Left ventricle myocardium inferior (tissue), 1 donor: ENCODE results near the gene CBFB. TPM values are rescaled to one million over a fixed set of nuclear protein-coding genes. Genes with fewer than 3 reads are reported as not detected.

Experiments
- DNase-seq: peaks from one replicate; pipeline ENCODE4 v3.0.0-alpha.2; 2020
- H3K27ac ChIP-seq: fragments of 200-600 bp; replicated peaks from 2 replicates; pipeline ENCODE4 v1.8.0; 2021
- H3K27me3 ChIP-seq: fragments of 200-600 bp; 2 replicates; pipeline ENCODE4 v1.8.0; 2021; ENCODE audit warnings: low read depth
- H3K36me3 ChIP-seq: fragments of 200-600 bp; 2 replicates; pipeline ENCODE4 v1.8.0; 2021
- H3K4me1 ChIP-seq: fragments of 200-600 bp; 2 replicates; pipeline ENCODE4 v1.8.0; 2021
- H3K4me3 ChIP-seq: fragments of 200-600 bp; 2 replicates; pipeline ENCODE4 v1.8.0; 2021; ENCODE audit warnings: mild to moderate bottlenecking, moderate library complexity
- H3K9me3 ChIP-seq: fragments of 200-600 bp; replicated peaks from 2 replicates; pipeline ENCODE4 v1.8.0; 2021
- CTCF ChIP-seq: fragments of 200-600 bp; IDR thresholded peaks from 2 replicates; pipeline ENCODE4 v1.8.0; 2021; ENCODE audit warnings: antibody characterized with exemption, mild to moderate bottlenecking, borderline replicate concordance
- intact Hi-C: fragments of 100-400 bp; cut with micrococcal nuclease; formaldehyde crosslinking; loops from one replicate; pipeline ENCODE4 v1.11.0; 2022
- total RNA-seq: library from RNA; stranded (reverse); fragmentation: NEBNext Ultra II Directional; extraction: Animal tissue kit (Norgen Biotek cat#: 25700); gene quantifications from one replicate; pipeline ENCODE4 v1.2.1, GENCODE V29; 2021
- donor health status: DM: no; HTN: yes; CAD: no; lungs with severe emphysema.

Gene CBFB
- total RNA-seq, 1 donor from 2014 or later = 25.2 TPM

- intact Hi-C loops = no loop called here
Measured at GRCh38 chr16:67087803-67088202, 58.9 kb downstream of the CBFB start.

GRCh38 chr16:67088551-67088950 lies 59.6 kb downstream of the CBFB start:
- TF ChIP-seq CTCF = no peak
- Histone ChIP-seq H3K36me3 (peaks cover 6% of the 10 kb centered on the region), H3K4me1 (peaks cover 11% of the 10 kb centered on the region), H3K4me3 (no peak overlapping the region), H3K27me3 (no peaks in the 10 kb centered on the region), H3K27ac (no peak overlapping the region), H3K9me3 (no peaks in the 10 kb centered on the region)
- intact Hi-C loops = no loop called here
- no peak for DNase-seq

More at GRCh38 chr16:67087803-67088202, 58.9 kb downstream of the CBFB start:
- Histone ChIP-seq H3K9me3 (no peaks in the 10 kb centered on the region), H3K27me3 (no peaks in the 10 kb centered on the region), H3K4me3 (no peak overlapping the region), H3K36me3 (peaks cover 11% of the 10 kb centered on the region), H3K27ac (no peak overlapping the region), H3K4me1 (peaks cover 11% of the 10 kb centered on the region)
- DNase-seq = no peak
- no peak for TF ChIP-seq CTCF

GRCh38 chr16:67089101-67089500 lies 60.2 kb downstream of the CBFB start:
- intact Hi-C loops = no loop called here
- no peak for DNase-seq
- Histone ChIP-seq H3K36me3 (peaks cover 2% of the 10 kb centered on the region), H3K27ac (no peak overlapping the region), H3K9me3 (no peaks in the 10 kb centered on the region), H3K27me3 (no peaks in the 10 kb centered on the region), H3K4me1 (peaks cover 11% of the 10 kb centered on the region), H3K4me3 (no peak overlapping the region)
- TF ChIP-seq CTCF = no peak

- H3K27me3 ChIP-seq = no peaks in the 10 kb centered on the region
- no peak for DNase-seq
- no peak overlapping the region for H3K4me3 ChIP-seq
- H3K4me1 ChIP-seq = peaks cover 2% of the 10 kb centered on the region
- no peak overlapping the region for H3K27ac ChIP-seq
- no peaks in the 10 kb centered on the region for H3K9me3 ChIP-seq
- intact Hi-C loops = no loop called here
- TF ChIP-seq CTCF = no peak
- H3K36me3 ChIP-seq = no peaks in the 10 kb centered on the region
Measured at GRCh38 chr16:67091906-67092566, 63.1 kb downstream of the CBFB start.

GRCh38 chr16:67093098-67093726 lies 64.3 kb downstream of the CBFB start:
- H3K36me3 ChIP-seq = no peaks in the 10 kb centered on the region
- H3K4me3 ChIP-seq = no peak overlapping the region
- H3K27ac ChIP-seq = no peak overlapping the region
- no peaks in the 10 kb centered on the region for H3K27me3 ChIP-seq
- DNase-seq = no peak
- no peak for TF ChIP-seq CTCF
- H3K9me3 ChIP-seq = no peaks in the 10 kb centered on the region
- H3K4me1 ChIP-seq = peaks cover 4% of the 10 kb centered on the region
- intact Hi-C loops = no loop called here
